ENCODE measurements around the gene CCKAR.

GRCh38 chr4:26454961-26455360 is 35.3 kb downstream of the CCKAR start:
- no peak for TF ChIP-seq CTCF (IDR thresholded peaks at IDR 0.05)
- no peak for TF ChIP-seq POLR2A (IDR thresholded peaks at IDR 0.05)

Measured in body of pancreas (tissue), 4 donors.